IMR-90 (cell line): ENCODE measurements around the gene LTBP2. TPM values are rescaled to one million over a fixed set of nuclear protein-coding genes. Genes with fewer than 3 reads are reported as not detected.

ENCODE experiments used
- ATAC-seq: fragments of 200-7000 bp; cut with Tn5 transposase; 2 replicates; pipeline ENCODE4 v1.9.1; 2020; ENCODE audit warnings: low read depth, mild to moderate bottlenecking, moderate library complexity
- BruUV-seq: library from RNA; stranded (reverse); fragments of 400-500 nt; replicated peaks from 2 replicates; lab custom pipeline; 2021; lab: Mats Ljungman, UMichigan
- CTCF ChIA-PET: fragments of 300-600 bp; formaldehyde crosslinking; extraction: SDS; loops from one replicate; lab custom pipeline; 2021; ENCODE audit warnings: antibody characterized with exemption; lab: Yijun Ruan, JAX
- POLR2A ChIA-PET: fragments of 300-600 bp; sonication (Branson Sonifier 250); formaldehyde crosslinking; loops from one replicate; lab custom pipeline; 2022; ENCODE audit warnings: antibody characterized with exemption; ENCODE audit not compliant: unreplicated experiment; lab: Charles Lee
- DNase-seq: peaks from one replicate; pipeline ENCODE4 v3.0.0; 2013
- H2AFZ ChIP-seq: replicated peaks from 2 replicates; pipeline ENCODE3; 2013; ENCODE audit warnings: low read length, mild to moderate bottlenecking; ENCODE audit not compliant: poor library complexity
- H2AK5ac ChIP-seq: 2 replicates; pipeline ENCODE4 v1.6.1; 2013; ENCODE audit warnings: low read depth, low read length, inconsistent platforms
- H2AK9ac ChIP-seq: replicated peaks from 2 replicates; pipeline ENCODE3; 2013; ENCODE audit warnings: mild to moderate bottlenecking, low read depth, low read length, moderate library complexity; ENCODE audit not compliant: poor library complexity
- H2BK120ac ChIP-seq: 2 replicates; pipeline ENCODE4 v1.6.1; 2013; ENCODE audit warnings: low read depth, low read length, inconsistent platforms
- H2BK15ac ChIP-seq: 3 replicates; pipeline ENCODE4 v1.6.1; 2013; ENCODE audit warnings: low read depth, low read length, inconsistent platforms
- H2BK20ac ChIP-seq: 2 replicates; pipeline ENCODE4 v1.6.1; 2013; ENCODE audit warnings: low read depth, mild to moderate bottlenecking, inconsistent platforms, low read length, moderate library complexity
- H2BK5ac ChIP-seq: 2 replicates; pipeline ENCODE4 v1.6.1; 2013; ENCODE audit warnings: mild to moderate bottlenecking, low read depth, low read length, inconsistent platforms; ENCODE audit not compliant: poor library complexity, severe bottlenecking
- H3K14ac ChIP-seq: replicated peaks from 2 replicates; pipeline ENCODE4 v1.6.1; 2013; ENCODE audit warnings: low read depth, low read length, inconsistent platforms
- H3K18ac ChIP-seq: 2 replicates; pipeline ENCODE4 v1.6.1; 2013; ENCODE audit warnings: low read depth, low read length, control low read depth
- H3K23ac ChIP-seq: 2 replicates; pipeline ENCODE4 v1.6.1; 2013; ENCODE audit warnings: low read depth, low read length, inconsistent platforms
- H3K27ac ChIP-seq: 2 replicates; pipeline ENCODE4 v1.5.1; 2013; ENCODE audit warnings: mild to moderate bottlenecking, control low read depth, low read length; ENCODE audit not compliant: insufficient read depth
- H3K27me3 ChIP-seq: 2 replicates; pipeline ENCODE4 v1.6.1; 2013; ENCODE audit warnings: low read length; ENCODE audit not compliant: control insufficient read depth, insufficient read depth
- H3K36me3 ChIP-seq: 2 replicates; pipeline ENCODE4 v1.6.1; 2013; ENCODE audit warnings: low read length, mixed read lengths; ENCODE audit not compliant: control insufficient read depth, insufficient read depth
- H3K4ac ChIP-seq: 2 replicates; pipeline ENCODE4 v1.6.1; 2013; ENCODE audit warnings: low read depth, low read length, inconsistent platforms
- H3K4me1 ChIP-seq: 2 replicates; pipeline ENCODE4 v1.6.1; 2013; ENCODE audit warnings: low read length, mixed read lengths; ENCODE audit not compliant: control insufficient read depth, insufficient read depth
- H3K4me2 ChIP-seq: 2 replicates; pipeline ENCODE4 v1.6.1; 2013; ENCODE audit warnings: low read depth, mild to moderate bottlenecking, control low read depth, low read length, moderate library complexity
- H3K4me3 ChIP-seq: 2 replicates; pipeline ENCODE4 v1.5.1; 2013; ENCODE audit warnings: low read depth, mild to moderate bottlenecking, control low read depth, low read length, moderate library complexity; ENCODE audit not compliant: insufficient read depth
- H3K56ac ChIP-seq: 2 replicates; pipeline ENCODE4 v1.6.1; 2013; ENCODE audit warnings: low read length, inconsistent platforms; ENCODE audit not compliant: insufficient read depth; ENCODE audit errors: extremely low read depth
- H3K79me1 ChIP-seq, 2 experiments: 2 replicates each; pipeline ENCODE4 v1.6.1; 2013; ENCODE audit warnings: low read length in 2 of 2, inconsistent platforms in 1 of 2, low read depth in 1 of 2
- H3K9ac ChIP-seq: 2 replicates; pipeline ENCODE4 v1.6.1; 2013; ENCODE audit warnings: low read depth, low read length, control low read depth
- H3K9me1 ChIP-seq: 2 replicates; pipeline ENCODE4 v1.6.1; 2013; ENCODE audit warnings: low read length, inconsistent platforms; ENCODE audit not compliant: insufficient read depth
- H3K9me3 ChIP-seq: 2 replicates; pipeline ENCODE4 v1.6.1; 2013; ENCODE audit warnings: low read length; ENCODE audit not compliant: control insufficient read depth, insufficient read depth
- H4K20me1 ChIP-seq: 2 replicates; pipeline ENCODE4 v1.6.1; 2013; ENCODE audit warnings: low read length, inconsistent platforms; ENCODE audit not compliant: insufficient read depth
- H4K5ac ChIP-seq: 2 replicates; pipeline ENCODE4 v1.6.1; 2013; ENCODE audit warnings: mild to moderate bottlenecking, low read depth, low read length, control low read depth
- H4K8ac ChIP-seq, 2 experiments: 2 replicates each; pipeline ENCODE4 v1.6.1; 2013; ENCODE audit warnings: low read depth in 2 of 2, low read length in 2 of 2, control low read depth in 1 of 2, inconsistent platforms in 1 of 2
- H4K91ac ChIP-seq: 2 replicates; pipeline ENCODE4 v1.6.1; 2013; ENCODE audit warnings: low read depth, low read length, inconsistent platforms; ENCODE audit not compliant: insufficient read depth
- BHLHE40 ChIP-seq: fragments of 150-350 bp; IDR thresholded peaks from 2 replicates; pipeline ENCODE4 v1.6.1; 2016; ENCODE audit warnings: mild to moderate bottlenecking, low read depth, low read length
- CEBPB ChIP-seq: IDR thresholded peaks from 2 replicates; pipeline ENCODE4 v1.6.1; 2012; ENCODE audit warnings: low read depth, low read length, improper control_type of control experiment
- FOS ChIP-seq: fragments of 150-350 bp; IDR thresholded peaks from 2 replicates; pipeline ENCODE4 v1.6.1; 2016; ENCODE audit warnings: low read depth, low read length
- MAFK ChIP-seq: IDR thresholded peaks from 2 replicates; pipeline ENCODE4 v1.6.1; 2012; ENCODE audit warnings: low read depth, low read length, improper control_type of control experiment
- MAZ ChIP-seq: IDR thresholded peaks from 2 replicates; pipeline ENCODE4 v1.6.1; 2012; ENCODE audit warnings: low read depth, mild to moderate bottlenecking, low read length, improper control_type of control experiment, moderate library complexity, borderline replicate concordance
- NFE2L2 ChIP-seq: fragments of 150-350 bp; IDR thresholded peaks from 2 replicates; pipeline ENCODE4 v1.6.1; 2016; ENCODE audit warnings: low read depth, mild to moderate bottlenecking, low read length
- POLR2A ChIP-seq: IDR thresholded peaks from 2 replicates; pipeline ENCODE4 v1.6.1; 2012; ENCODE audit warnings: mild to moderate bottlenecking, low read depth, low read length
- RAD21 ChIP-seq: IDR thresholded peaks from 2 replicates; pipeline ENCODE4 v1.6.1; 2012; ENCODE audit warnings: low read length, improper control_type of control experiment
- RCOR1 ChIP-seq: IDR thresholded peaks from 2 replicates; pipeline ENCODE4 v1.6.1; 2012; ENCODE audit warnings: mild to moderate bottlenecking, low read length, improper control_type of control experiment; ENCODE audit not compliant: insufficient replicate concordance
- RFX5 ChIP-seq: IDR thresholded peaks from 2 replicates; pipeline ENCODE4 v1.8.0; 2012; ENCODE audit warnings: low read depth, mild to moderate bottlenecking, low read length, moderate library complexity
- SMC3 ChIP-seq: fragments of 150-350 bp; IDR thresholded peaks from 2 replicates; pipeline ENCODE4 v1.6.1; 2016; ENCODE audit warnings: low read depth, mild to moderate bottlenecking, antibody characterized with exemption, low read length, moderate library complexity
- WGBS, 2 experiments: methylation state at CpG; one replicate each; pipeline versions ENCODE4 v1.1.5 to v1.1.7; 2013; ENCODE audit warnings: missing lambda C conversion rate in 2 of 2; ENCODE audit not compliant: insufficient read length in 1 of 2; ENCODE audit errors: extremely low coverage in 2 of 2; 5-methylcytosine and 5-hydroxymethylcytosine counted together
- dilution Hi-C: fragments of 300-500 bp; cut with HindIII; formaldehyde crosslinking; loops from one replicate; pipeline ENCODE4 v1.14.3; 2018; ENCODE audit warnings: low sequenced_read_pairs; ENCODE audit not compliant: unreplicated experiment
- in situ Hi-C: fragments of 300-500 bp; cut with MboI; formaldehyde crosslinking; loops from 3 replicates; pipeline ENCODE4 v1.14.3; 2019; ENCODE audit warnings: low sequenced_read_pairs, inconsistent platforms, mixed read lengths
- intact Hi-C: fragments of 100-400 bp; cut with micrococcal nuclease; formaldehyde crosslinking; loops from 2 replicates; pipeline ENCODE4 v1.10.0; 2022
- polyA plus RNA-seq, 3 experiments: library from polyadenylated mRNA; depleted of rRNA; stranded (reverse); fragments of >200 nt; gene quantifications; 2 replicates each; pipeline ENCODE4 v1.2.3, GENCODE V29; 2012; ENCODE audit warnings: low replicate concordance in 1 of 3
- total RNA-seq: library from RNA; depleted of rRNA; stranded (reverse); fragments of >200 nt; gene quantifications from 2 replicates; pipeline ENCODE4 v1.2.3, GENCODE V29; 2012
- TF ChIP-seq, protein P1 (sequence below): fragments of 150-350 bp; IDR thresholded peaks from 2 replicates; pipeline ENCODE4 v1.6.1; 2017; ENCODE audit warnings: mild to moderate bottlenecking, antibody characterized with exemption, low read length, low read depth
- TF ChIP-seq, protein P2 (sequence below): conservative IDR thresholded peaks from 2 replicates; pipeline ENCODE4 v1.5.1; 2012; ENCODE audit warnings: mild to moderate bottlenecking, low read depth, low read length, improper control_type of control experiment
- TF ChIP-seq, protein P3 (sequence below): fragments of 150-350 bp; IDR thresholded peaks from 2 replicates; pipeline ENCODE4 v1.6.1; 2016; ENCODE audit warnings: low read depth, mild to moderate bottlenecking, low read length, moderate library complexity, borderline replicate concordance

The LTBP2 gene
- total and polyA plus RNA-seq, 2 of the 4 experiments (the other 2 are of a cell fraction): 23.8 to 79.3 TPM

DNA sequence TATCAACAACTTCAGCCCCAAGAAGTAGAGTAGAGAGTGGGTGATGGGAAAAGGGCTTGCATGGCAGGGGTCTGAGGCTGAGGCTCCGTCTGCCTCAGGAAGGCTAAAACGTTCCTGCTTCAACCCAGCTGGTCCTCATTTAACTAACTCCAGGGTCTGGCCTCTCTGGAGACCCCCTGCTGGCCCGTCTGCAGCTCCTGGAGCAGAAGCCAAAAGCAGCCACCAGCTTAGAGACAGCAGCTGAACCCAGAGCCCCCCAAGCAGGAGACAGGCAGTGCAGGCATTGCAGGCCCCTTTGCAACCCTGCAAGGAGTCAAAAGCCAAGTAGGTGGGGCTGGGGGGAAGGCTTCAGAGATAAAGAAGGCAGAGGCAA is 25.1 kb upstream of the LTBP2 start:
- ChIA-PET POLR2A (no interaction called here), CTCF (no interaction called here)
- H2AK9ac ChIP-seq: no peak overlapping the region
- no peaks in the 10 kb centered on the region for H4K20me1 ChIP-seq
- no peak overlapping the region for H3K4me2 ChIP-seq
- H3K18ac ChIP-seq: no peak overlapping the region
- no peak overlapping the region for H3K14ac ChIP-seq
- H3K4ac ChIP-seq: 0 out of 2 replicates have a peak overlapping the region, but pooled peaks have one; percentile 20
- H3K79me1 ChIP-seq: no peaks in the 10 kb centered on the region
- intact Hi-C loops: no loop called here
- H2BK20ac ChIP-seq: no peak overlapping the region
- H3K9me1 ChIP-seq: peaks cover 3% of the 10 kb centered on the region; the same call in 1 of the 2 replicates
- no peaks in the 10 kb centered on the region for H3K36me3 ChIP-seq
- TF ChIP-seq, protein P1, sequence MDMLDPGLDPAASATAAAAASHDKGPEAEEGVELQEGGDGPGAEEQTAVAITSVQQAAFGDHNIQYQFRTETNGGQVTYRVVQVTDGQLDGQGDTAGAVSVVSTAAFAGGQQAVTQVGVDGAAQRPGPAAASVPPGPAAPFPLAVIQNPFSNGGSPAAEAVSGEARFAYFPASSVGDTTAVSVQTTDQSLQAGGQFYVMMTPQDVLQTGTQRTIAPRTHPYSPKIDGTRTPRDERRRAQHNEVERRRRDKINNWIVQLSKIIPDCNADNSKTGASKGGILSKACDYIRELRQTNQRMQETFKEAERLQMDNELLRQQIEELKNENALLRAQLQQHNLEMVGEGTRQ: no peak
- TF ChIP-seq, protein P2, sequence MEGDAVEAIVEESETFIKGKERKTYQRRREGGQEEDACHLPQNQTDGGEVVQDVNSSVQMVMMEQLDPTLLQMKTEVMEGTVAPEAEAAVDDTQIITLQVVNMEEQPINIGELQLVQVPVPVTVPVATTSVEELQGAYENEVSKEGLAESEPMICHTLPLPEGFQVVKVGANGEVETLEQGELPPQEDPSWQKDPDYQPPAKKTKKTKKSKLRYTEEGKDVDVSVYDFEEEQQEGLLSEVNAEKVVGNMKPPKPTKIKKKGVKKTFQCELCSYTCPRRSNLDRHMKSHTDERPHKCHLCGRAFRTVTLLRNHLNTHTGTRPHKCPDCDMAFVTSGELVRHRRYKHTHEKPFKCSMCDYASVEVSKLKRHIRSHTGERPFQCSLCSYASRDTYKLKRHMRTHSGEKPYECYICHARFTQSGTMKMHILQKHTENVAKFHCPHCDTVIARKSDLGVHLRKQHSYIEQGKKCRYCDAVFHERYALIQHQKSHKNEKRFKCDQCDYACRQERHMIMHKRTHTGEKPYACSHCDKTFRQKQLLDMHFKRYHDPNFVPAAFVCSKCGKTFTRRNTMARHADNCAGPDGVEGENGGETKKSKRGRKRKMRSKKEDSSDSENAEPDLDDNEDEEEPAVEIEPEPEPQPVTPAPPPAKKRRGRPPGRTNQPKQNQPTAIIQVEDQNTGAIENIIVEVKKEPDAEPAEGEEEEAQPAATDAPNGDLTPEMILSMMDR: no peak
- TF ChIP-seq MAZ (no peak), BHLHE40 (no peak), CEBPB (no peak), POLR2A (no peak), RAD21 (no peak), SMC3 (no peak), RCOR1 (no peak), NFE2L2 (no peak), RFX5 (no peak), MAFK (no peak), FOS (no peak)
- TF ChIP-seq, protein P3, sequence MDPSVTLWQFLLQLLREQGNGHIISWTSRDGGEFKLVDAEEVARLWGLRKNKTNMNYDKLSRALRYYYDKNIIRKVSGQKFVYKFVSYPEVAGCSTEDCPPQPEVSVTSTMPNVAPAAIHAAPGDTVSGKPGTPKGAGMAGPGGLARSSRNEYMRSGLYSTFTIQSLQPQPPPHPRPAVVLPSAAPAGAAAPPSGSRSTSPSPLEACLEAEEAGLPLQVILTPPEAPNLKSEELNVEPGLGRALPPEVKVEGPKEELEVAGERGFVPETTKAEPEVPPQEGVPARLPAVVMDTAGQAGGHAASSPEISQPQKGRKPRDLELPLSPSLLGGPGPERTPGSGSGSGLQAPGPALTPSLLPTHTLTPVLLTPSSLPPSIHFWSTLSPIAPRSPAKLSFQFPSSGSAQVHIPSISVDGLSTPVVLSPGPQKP: no peak
- dilution Hi-C loops: no loop called here
- H2AK5ac ChIP-seq: no peak overlapping the region
- H3K56ac ChIP-seq: no peak overlapping the region
- H2BK120ac ChIP-seq: peak overlapping the region; percentile 20; the same call in 1 of the 2 replicates
- BruUV-seq: no TSS peak
- no peak overlapping the region for H3K23ac ChIP-seq
- H2AFZ ChIP-seq: no peak overlapping the region
- no peak overlapping the region for H3K4me3 ChIP-seq
- no peak overlapping the region for H3K9ac ChIP-seq
- H3K4me1 ChIP-seq: peaks cover 26% of the 10 kb centered on the region
- no peak overlapping the region for H4K5ac ChIP-seq
- DNase-seq (no peak), ATAC-seq (no peak)
- H2BK15ac ChIP-seq: no peak overlapping the region
- in situ Hi-C loops: no loop called here
- no peak overlapping the region for H4K8ac ChIP-seq
- H3K9me3 ChIP-seq: no peaks in the 10 kb centered on the region
- H3K27me3 ChIP-seq: no peaks in the 10 kb centered on the region
- H3K27ac ChIP-seq: no peak overlapping the region
- H4K91ac ChIP-seq: no peak overlapping the region
- H2BK5ac ChIP-seq: no peak overlapping the region
- WGBS, 2 experiments: no CpG with 5 or more reads among the region's 3 CpGs
